Esophagus squamous epithelium (tissue), 4 donors: ENCODE data around the gene MYH7B.

Source experiments
- POLR2A ChIP-seq, 4 donors: fragments of 450-650 bp; IDR thresholded peaks; one replicate each; pipeline ENCODE4 v1.6.1; 2017; ENCODE audit warnings: antibody characterized with exemption in 4 of 4, mild to moderate bottlenecking in 4 of 4, moderate library complexity in 3 of 4
- TF ChIP-seq, protein P1 (sequence below), 6 experiments: fragments of 450-650 bp in 4 of 6; fragments of 200-600 bp in 2 of 6; sonication (generic) in 2 of 6; IDR thresholded peaks; one replicate each; pipeline ENCODE4 v1.5.1; 2016 to 2019; ENCODE audit warnings: antibody characterized with exemption in 6 of 6, mild to moderate bottlenecking in 4 of 6, moderate library complexity in 4 of 6

DNA sequence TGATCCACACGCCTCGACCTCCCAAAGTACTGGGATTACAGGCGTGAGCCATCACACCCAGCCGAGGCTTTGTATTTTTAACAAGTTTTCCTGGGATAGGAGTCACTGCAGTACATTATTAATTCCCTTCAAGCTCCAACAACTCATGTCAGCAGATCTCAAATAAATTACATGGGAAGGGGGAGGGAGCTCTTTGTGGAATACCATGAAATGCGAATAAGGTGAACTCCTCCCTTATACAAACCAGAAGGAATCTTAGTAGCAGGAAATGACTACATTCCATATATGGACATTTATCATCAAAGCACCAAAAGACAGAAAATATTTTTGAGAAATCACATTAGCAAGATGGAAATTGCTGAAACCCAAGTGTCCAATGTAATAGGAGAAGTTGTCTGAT, 3.0 kb upstream of the MYH7B start:
- TF ChIP-seq, protein P1, sequence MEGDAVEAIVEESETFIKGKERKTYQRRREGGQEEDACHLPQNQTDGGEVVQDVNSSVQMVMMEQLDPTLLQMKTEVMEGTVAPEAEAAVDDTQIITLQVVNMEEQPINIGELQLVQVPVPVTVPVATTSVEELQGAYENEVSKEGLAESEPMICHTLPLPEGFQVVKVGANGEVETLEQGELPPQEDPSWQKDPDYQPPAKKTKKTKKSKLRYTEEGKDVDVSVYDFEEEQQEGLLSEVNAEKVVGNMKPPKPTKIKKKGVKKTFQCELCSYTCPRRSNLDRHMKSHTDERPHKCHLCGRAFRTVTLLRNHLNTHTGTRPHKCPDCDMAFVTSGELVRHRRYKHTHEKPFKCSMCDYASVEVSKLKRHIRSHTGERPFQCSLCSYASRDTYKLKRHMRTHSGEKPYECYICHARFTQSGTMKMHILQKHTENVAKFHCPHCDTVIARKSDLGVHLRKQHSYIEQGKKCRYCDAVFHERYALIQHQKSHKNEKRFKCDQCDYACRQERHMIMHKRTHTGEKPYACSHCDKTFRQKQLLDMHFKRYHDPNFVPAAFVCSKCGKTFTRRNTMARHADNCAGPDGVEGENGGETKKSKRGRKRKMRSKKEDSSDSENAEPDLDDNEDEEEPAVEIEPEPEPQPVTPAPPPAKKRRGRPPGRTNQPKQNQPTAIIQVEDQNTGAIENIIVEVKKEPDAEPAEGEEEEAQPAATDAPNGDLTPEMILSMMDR (IDR thresholded peaks at IDR 0.05) = no peak
- TF ChIP-seq POLR2A (IDR thresholded peaks at IDR 0.05) = no peak
